Measurements from ENCODE around the gene CCBE1.

- TF ChIP-seq, protein P1, sequence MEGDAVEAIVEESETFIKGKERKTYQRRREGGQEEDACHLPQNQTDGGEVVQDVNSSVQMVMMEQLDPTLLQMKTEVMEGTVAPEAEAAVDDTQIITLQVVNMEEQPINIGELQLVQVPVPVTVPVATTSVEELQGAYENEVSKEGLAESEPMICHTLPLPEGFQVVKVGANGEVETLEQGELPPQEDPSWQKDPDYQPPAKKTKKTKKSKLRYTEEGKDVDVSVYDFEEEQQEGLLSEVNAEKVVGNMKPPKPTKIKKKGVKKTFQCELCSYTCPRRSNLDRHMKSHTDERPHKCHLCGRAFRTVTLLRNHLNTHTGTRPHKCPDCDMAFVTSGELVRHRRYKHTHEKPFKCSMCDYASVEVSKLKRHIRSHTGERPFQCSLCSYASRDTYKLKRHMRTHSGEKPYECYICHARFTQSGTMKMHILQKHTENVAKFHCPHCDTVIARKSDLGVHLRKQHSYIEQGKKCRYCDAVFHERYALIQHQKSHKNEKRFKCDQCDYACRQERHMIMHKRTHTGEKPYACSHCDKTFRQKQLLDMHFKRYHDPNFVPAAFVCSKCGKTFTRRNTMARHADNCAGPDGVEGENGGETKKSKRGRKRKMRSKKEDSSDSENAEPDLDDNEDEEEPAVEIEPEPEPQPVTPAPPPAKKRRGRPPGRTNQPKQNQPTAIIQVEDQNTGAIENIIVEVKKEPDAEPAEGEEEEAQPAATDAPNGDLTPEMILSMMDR (IDR thresholded peaks at IDR 0.05; ENCODE audit: insufficient read depth, low read depth, low read length) = no peak
- TF ChIP-seq EZH2 (IDR thresholded peaks at IDR 0.05; ENCODE audit: insufficient read depth, low read length) = no peak
These were observed 182.1 kb downstream of the CCBE1 start for GRCh38 chr18:59515147-59515546.
